GM12878 (cell line): ENCODE measurements around the gene IMPACT. TPM values are rescaled to one million over a fixed set of nuclear protein-coding genes. Genes with fewer than 3 reads are reported as not detected.

Experiments
- ATAC-seq: fragments of 200-7000 bp; cut with Tn5 transposase; 3 replicates; pipeline ENCODE4 v1.9.1; 2020; ENCODE audit warnings: mild to moderate bottlenecking, moderate library complexity
- BruUV-seq: library from RNA; stranded (reverse); fragments of 400-500 nt; replicated peaks from 2 replicates; lab custom pipeline; 2021; lab: Mats Ljungman, UMichigan
- CTCF ChIA-PET: fragments of 300-600 bp; sonication (Branson Sonifier 250); formaldehyde crosslinking; extraction: SDS; loops from one replicate; lab custom pipeline; 2021; ENCODE audit warnings: inconsistent platforms; lab: Yijun Ruan, JAX
- POLR2A ChIA-PET: fragments of 350-600 bp; formaldehyde crosslinking; extraction: SDS; loops from one replicate; lab custom pipeline; 2021; ENCODE audit warnings: inconsistent platforms; lab: Charles Lee
- RAD21 ChIA-PET: fragments of 300-600 bp; sonication (Branson Sonifier 250); formaldehyde crosslinking; loops from one replicate; lab custom pipeline; 2023; ENCODE audit warnings: antibody characterized with exemption; ENCODE audit not compliant: unreplicated experiment; lab: Charles Lee
- SMC1A ChIA-PET: fragments of 300-600 bp; sonication (Branson Sonifier 250); formaldehyde crosslinking; loops from one replicate; lab custom pipeline; 2023; ENCODE audit not compliant: unreplicated experiment, uncharacterized antibody; lab: Charles Lee
- DNase-seq: peaks from one replicate; pipeline ENCODE4 v3.0.0-alpha.2; 2011; ENCODE audit warnings: low read depth, low spot score
- FAIRE-seq: peaks from 3 replicates; lab custom pipeline; 2011; peaks lifted over from hg19 to GRCh38; lab: Jason Lieb, UNC
- H2AFZ ChIP-seq: 2 replicates; pipeline ENCODE4 v1.6.0; 2011; ENCODE audit warnings: low read depth, low read length, control low read depth; ENCODE audit not compliant: control insufficient read depth
- H3K27ac ChIP-seq: 2 replicates; pipeline ENCODE4 v1.5.1; 2011; ENCODE audit warnings: control low read depth; ENCODE audit not compliant: control insufficient read depth, insufficient read depth
- H3K27me3 ChIP-seq, 2 experiments: replicated peaks in 1 of 2; 2 replicates each; pipeline versions ENCODE4 v1.6.0 to v1.6.1; 2011; ENCODE audit warnings: low read length in 1 of 2; ENCODE audit not compliant: control insufficient read depth in 2 of 2, insufficient read depth in 2 of 2
- H3K36me3 ChIP-seq, 2 experiments: 2 replicates each; pipeline ENCODE4 v1.5.1; 2011; ENCODE audit warnings: low read length in 1 of 2; ENCODE audit not compliant: control insufficient read depth in 2 of 2, insufficient read depth in 2 of 2
- H3K4me1 ChIP-seq: 2 replicates; pipeline ENCODE4 v1.6.1; 2011; ENCODE audit warnings: mild to moderate bottlenecking, low read length, moderate library complexity, mixed read lengths; ENCODE audit not compliant: control insufficient read depth, insufficient read depth
- H3K4me2 ChIP-seq: 2 replicates; pipeline ENCODE4 v1.6.0; 2011; ENCODE audit warnings: control low read depth; ENCODE audit not compliant: control insufficient read depth, insufficient read depth
- H3K4me3 ChIP-seq: fragments of 200-600 bp; sonication (generic); 2 replicates; pipeline ENCODE4 v1.5.1; 2016
- H3K79me2 ChIP-seq: 2 replicates; pipeline ENCODE4 v1.6.0; 2011; ENCODE audit warnings: low read length; ENCODE audit not compliant: control insufficient read depth, insufficient read depth
- H3K9ac ChIP-seq: 2 replicates; pipeline ENCODE4 v1.8.0; 2011; ENCODE audit warnings: low read length, control low read depth, mixed read lengths; ENCODE audit not compliant: control insufficient read depth, insufficient read depth
- H3K9me3 ChIP-seq: replicated peaks from 3 replicates; pipeline ENCODE4 v1.5.1; 2011; ENCODE audit warnings: mild to moderate bottlenecking, low read length; ENCODE audit not compliant: control insufficient read depth, insufficient read depth
- H4K20me1 ChIP-seq: 2 replicates; pipeline ENCODE4 v1.6.0; 2011; ENCODE audit not compliant: control insufficient read depth, insufficient read depth
- FOXM1 ChIP-seq: IDR thresholded peaks from 2 replicates; pipeline ENCODE4 v1.6.1; 2012; ENCODE audit warnings: low read depth, mild to moderate bottlenecking, inconsistent platforms, low read length, moderate library complexity
- LARP7 ChIP-seq: fragments of 450-650 bp; IDR thresholded peaks from 2 replicates; pipeline ENCODE4 v1.6.1; 2017; ENCODE audit warnings: mild to moderate bottlenecking
- MTA2 ChIP-seq: fragments of 450-650 bp; IDR thresholded peaks from 2 replicates; pipeline ENCODE4 v1.6.1; 2016; ENCODE audit warnings: low read depth, mild to moderate bottlenecking, moderate library complexity
- MXI1 ChIP-seq: fragments of 150-350 bp; IDR thresholded peaks from 2 replicates; pipeline ENCODE4 v1.6.1; 2011; ENCODE audit warnings: low read depth, mild to moderate bottlenecking, inconsistent platforms, low read length, improper control_type of control experiment
- MYB ChIP-seq: fragments of 150-350 bp; IDR thresholded peaks from 2 replicates; pipeline ENCODE4 v1.6.1; 2014; ENCODE audit warnings: mild to moderate bottlenecking, low read depth, low read length, borderline replicate concordance
- NFIC ChIP-seq: IDR thresholded peaks from 2 replicates; pipeline ENCODE4 v1.6.1; 2012; ENCODE audit warnings: low read depth, mild to moderate bottlenecking, inconsistent platforms, low read length, moderate library complexity
- PKNOX1 ChIP-seq: fragments of 450-650 bp; IDR thresholded peaks from 2 replicates; pipeline ENCODE4 v1.6.1; 2016; ENCODE audit warnings: mild to moderate bottlenecking
- POU2F2 ChIP-seq: IDR thresholded peaks from 3 replicates; pipeline ENCODE4 v1.6.1; 2011; ENCODE audit warnings: low read depth, mild to moderate bottlenecking, low read length, borderline replicate concordance
- RCOR1 ChIP-seq: conservative IDR thresholded peaks from 2 replicates; pipeline ENCODE4 v1.6.1; 2012; ENCODE audit warnings: low read depth, low read length, improper control_type of control experiment
- RUNX3 ChIP-seq: IDR thresholded peaks from 2 replicates; pipeline ENCODE4 v1.6.1; 2012; ENCODE audit warnings: low read length, inconsistent platforms
- STAT3 ChIP-seq: IDR thresholded peaks from 2 replicates; pipeline ENCODE4 v1.6.1; 2011; ENCODE audit warnings: low read depth, low read length, improper control_type of control experiment
- SUPT20H ChIP-seq: IDR thresholded peaks from 2 replicates; pipeline ENCODE4 v1.6.1; 2011; ENCODE audit warnings: low read depth, mild to moderate bottlenecking, low read length, moderate library complexity, borderline replicate concordance; ENCODE audit not compliant: control insufficient read depth
- YBX1 ChIP-seq: fragments of 450-650 bp; IDR thresholded peaks from 2 replicates; pipeline ENCODE4 v1.6.1; 2016; ENCODE audit warnings: antibody characterized with exemption
- WGBS: methylation state at CpG from one replicate; pipeline ENCODE4 v1.1.6; 2016; ENCODE audit warnings: low lambda C conversion rate; ENCODE audit not compliant: insufficient replicate concordance, insufficient coverage; ENCODE audit errors: missing lambda C conversion rate; 5-methylcytosine and 5-hydroxymethylcytosine counted together
- in situ Hi-C: fragments of 300-500 bp; cut with MboI; formaldehyde crosslinking; loops from 9 replicates; pipeline ENCODE4 v1.14.3; 2018; ENCODE audit warnings: mixed read lengths
- intact Hi-C: fragments of 100-400 bp; cut with micrococcal nuclease; formaldehyde crosslinking; loops from one replicate; pipeline ENCODE4 v1.14.2; 2022; ENCODE audit not compliant: unreplicated experiment
- polyA plus RNA-seq, 11 experiments: library from polyadenylated mRNA; depleted of rRNA in 4 of 11; unstranded in 6 of 11; stranded (reverse) in 5 of 11; fragments of >200 nt; fragmentation: Nextera tagmentation in 4 of 11; fragmentation: Illumina TruSeq in 1 of 11; extraction: Ambion mirVana in 4 of 11; extraction: Trizol in 1 of 11; gene quantifications; 1 replicate in 1 of 11; 2 replicates in 10 of 11; pipeline versions ENCODE4 v1.2.1 to v1.2.3, GENCODE V29; 2011 to 2016; ENCODE audit warnings: inconsistent platforms in 2 of 11, missing spikeins in 2 of 11, low read depth in 1 of 11
- total RNA-seq, 4 experiments: library from RNA; depleted of rRNA in 3 of 4; stranded (reverse); fragments of >200 nt in 3 of 4; fragmentation: Illumina TruSeq in 1 of 4; extraction: Trizol in 1 of 4; gene quantifications; 2 replicates each; pipeline versions ENCODE4 v1.2.1 to v1.2.3, GENCODE V29; 2013 to 2021
- TF ChIP-seq, protein P1 (sequence below): fragments of 450-650 bp; IDR thresholded peaks from 2 replicates; pipeline ENCODE4 v1.6.1; 2016; ENCODE audit warnings: mild to moderate bottlenecking, moderate library complexity, borderline replicate concordance
- TF ChIP-seq, protein P2 (sequence below): fragments of 450-650 bp; IDR thresholded peaks from 2 replicates; pipeline ENCODE4 v1.6.1; 2017; ENCODE audit warnings: mild to moderate bottlenecking, low read depth, inconsistent platforms; ENCODE audit not compliant: poor library complexity, severe bottlenecking
- TF ChIP-seq, protein P3 (sequence below): fragments of 450-650 bp; IDR thresholded peaks from 2 replicates; pipeline ENCODE4 v1.6.1; 2017; ENCODE audit warnings: mild to moderate bottlenecking

Gene IMPACT
- total and polyA plus RNA-seq, 10 of the 15 experiments (the other 5 are each of a cell fraction or from before 2014, with no cell fraction given): 0.10 to 0.84 (median 0.53) TPM

DNA sequence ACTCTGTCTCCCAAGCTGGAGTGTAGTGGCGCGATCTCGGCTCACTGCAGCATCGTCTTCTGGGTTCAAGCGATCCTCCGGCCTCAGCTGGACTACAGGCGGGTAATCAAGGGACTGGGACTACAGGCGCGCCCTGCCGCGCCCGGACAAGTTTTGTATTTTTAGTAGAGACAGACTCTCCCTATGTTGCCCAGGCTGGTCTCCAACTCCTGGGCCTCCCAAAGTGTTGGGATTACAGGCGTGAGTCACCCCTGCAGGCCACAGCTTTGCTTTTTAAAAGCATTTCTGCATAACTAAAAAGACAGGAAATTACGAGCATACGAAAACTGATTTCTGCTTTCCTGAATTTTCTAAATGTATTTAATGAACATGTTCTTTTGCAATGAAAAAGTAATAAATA is 27.9 kb upstream of the IMPACT start:
- ChIA-PET SMC1A (no interaction called here), CTCF (no interaction called here), RAD21 (no interaction called here), POLR2A (no interaction called here)
- 0 out of 2 replicates have a peak, but pooled peaks cover 6% of the 10 kb centered on the region for H3K4me1 ChIP-seq
- ATAC-seq (no peak), FAIRE-seq (no peak), DNase-seq (no peak)
- no peaks in the 10 kb centered on the region for H3K36me3 ChIP-seq
- no peaks in the 10 kb centered on the region for H3K79me2 ChIP-seq
- H3K9ac ChIP-seq: no peak overlapping the region
- H3K4me3 ChIP-seq: no peak overlapping the region
- H2AFZ ChIP-seq: no peak overlapping the region
- 85% methylated on average over 15 of the region's 15 CpGs for WGBS
- H4K20me1 ChIP-seq: no peaks in the 10 kb centered on the region
- in situ Hi-C loops: no loop called here
- H3K27ac ChIP-seq: no peak overlapping the region
- H3K27me3 ChIP-seq: peaks cover 6 to 13% of the 10 kb centered on the region in 2 experiments; a peak in 3 of 4 replicates
- no peaks in the 10 kb centered on the region for H3K9me3 ChIP-seq
- BruUV-seq: no TSS peak
- H3K4me2 ChIP-seq: no peak overlapping the region
- intact Hi-C loops: no loop called here
- TF ChIP-seq RCOR1 (no peak), RUNX3 (no peak), PKNOX1 (no peak), STAT3 (no peak), LARP7 (no peak), MYB (no peak), YBX1 (no peak), FOXM1 (no peak), SUPT20H (no peak), POU2F2 (no peak), NFIC (no peak), MXI1 (no peak), MTA2 (no peak)
- TF ChIP-seq, protein P1, sequence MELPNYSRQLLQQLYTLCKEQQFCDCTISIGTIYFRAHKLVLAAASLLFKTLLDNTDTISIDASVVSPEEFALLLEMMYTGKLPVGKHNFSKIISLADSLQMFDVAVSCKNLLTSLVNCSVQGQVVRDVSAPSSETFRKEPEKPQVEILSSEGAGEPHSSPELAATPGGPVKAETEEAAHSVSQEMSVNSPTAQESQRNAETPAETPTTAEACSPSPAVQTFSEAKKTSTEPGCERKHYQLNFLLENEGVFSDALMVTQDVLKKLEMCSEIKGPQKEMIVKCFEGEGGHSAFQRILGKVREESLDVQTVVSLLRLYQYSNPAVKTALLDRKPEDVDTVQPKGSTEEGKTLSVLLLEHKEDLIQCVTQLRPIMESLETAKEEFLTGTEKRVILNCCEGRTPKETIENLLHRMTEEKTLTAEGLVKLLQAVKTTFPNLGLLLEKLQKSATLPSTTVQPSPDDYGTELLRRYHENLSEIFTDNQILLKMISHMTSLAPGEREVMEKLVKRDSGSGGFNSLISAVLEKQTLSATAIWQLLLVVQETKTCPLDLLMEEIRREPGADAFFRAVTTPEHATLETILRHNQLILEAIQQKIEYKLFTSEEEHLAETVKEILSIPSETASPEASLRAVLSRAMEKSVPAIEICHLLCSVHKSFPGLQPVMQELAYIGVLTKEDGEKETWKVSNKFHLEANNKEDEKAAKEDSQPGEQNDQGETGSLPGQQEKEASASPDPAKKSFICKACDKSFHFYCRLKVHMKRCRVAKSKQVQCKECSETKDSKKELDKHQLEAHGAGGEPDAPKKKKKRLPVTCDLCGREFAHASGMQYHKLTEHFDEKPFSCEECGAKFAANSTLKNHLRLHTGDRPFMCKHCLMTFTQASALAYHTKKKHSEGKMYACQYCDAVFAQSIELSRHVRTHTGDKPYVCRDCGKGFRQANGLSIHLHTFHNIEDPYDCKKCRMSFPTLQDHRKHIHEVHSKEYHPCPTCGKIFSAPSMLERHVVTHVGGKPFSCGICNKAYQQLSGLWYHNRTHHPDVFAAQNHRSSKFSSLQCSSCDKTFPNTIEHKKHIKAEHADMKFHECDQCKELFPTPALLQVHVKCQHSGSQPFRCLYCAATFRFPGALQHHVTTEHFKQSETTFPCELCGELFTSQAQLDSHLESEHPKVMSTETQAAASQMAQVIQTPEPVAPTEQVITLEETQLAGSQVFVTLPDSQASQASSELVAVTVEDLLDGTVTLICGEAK: no peak
- TF ChIP-seq, protein P2, sequence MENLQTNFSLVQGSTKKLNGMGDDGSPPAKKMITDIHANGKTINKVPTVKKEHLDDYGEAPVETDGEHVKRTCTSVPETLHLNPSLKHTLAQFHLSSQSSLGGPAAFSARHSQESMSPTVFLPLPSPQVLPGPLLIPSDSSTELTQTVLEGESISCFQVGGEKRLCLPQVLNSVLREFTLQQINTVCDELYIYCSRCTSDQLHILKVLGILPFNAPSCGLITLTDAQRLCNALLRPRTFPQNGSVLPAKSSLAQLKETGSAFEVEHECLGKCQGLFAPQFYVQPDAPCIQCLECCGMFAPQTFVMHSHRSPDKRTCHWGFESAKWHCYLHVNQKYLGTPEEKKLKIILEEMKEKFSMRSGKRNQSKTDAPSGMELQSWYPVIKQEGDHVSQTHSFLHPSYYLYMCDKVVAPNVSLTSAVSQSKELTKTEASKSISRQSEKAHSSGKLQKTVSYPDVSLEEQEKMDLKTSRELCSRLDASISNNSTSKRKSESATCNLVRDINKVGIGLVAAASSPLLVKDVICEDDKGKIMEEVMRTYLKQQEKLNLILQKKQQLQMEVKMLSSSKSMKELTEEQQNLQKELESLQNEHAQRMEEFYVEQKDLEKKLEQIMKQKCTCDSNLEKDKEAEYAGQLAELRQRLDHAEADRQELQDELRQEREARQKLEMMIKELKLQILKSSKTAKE: no peak
- TF ChIP-seq, protein P3, sequence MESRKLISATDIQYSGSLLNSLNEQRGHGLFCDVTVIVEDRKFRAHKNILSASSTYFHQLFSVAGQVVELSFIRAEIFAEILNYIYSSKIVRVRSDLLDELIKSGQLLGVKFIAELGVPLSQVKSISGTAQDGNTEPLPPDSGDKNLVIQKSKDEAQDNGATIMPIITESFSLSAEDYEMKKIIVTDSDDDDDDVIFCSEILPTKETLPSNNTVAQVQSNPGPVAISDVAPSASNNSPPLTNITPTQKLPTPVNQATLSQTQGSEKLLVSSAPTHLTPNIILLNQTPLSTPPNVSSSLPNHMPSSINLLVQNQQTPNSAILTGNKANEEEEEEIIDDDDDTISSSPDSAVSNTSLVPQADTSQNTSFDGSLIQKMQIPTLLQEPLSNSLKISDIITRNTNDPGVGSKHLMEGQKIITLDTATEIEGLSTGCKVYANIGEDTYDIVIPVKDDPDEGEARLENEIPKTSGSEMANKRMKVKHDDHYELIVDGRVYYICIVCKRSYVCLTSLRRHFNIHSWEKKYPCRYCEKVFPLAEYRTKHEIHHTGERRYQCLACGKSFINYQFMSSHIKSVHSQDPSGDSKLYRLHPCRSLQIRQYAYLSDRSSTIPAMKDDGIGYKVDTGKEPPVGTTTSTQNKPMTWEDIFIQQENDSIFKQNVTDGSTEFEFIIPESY: no peak
